Prostate gland (tissue), 2 donors: Measurements from ENCODE around the gene URB2.

ENCODE experiments used
- CTCF ChIP-seq, 4 experiments: fragments of 200-600 bp in 2 of 4; fragments of 450-650 bp in 2 of 4; sonication (generic) in 2 of 4; IDR thresholded peaks; 1 replicate in 3 of 4; 2 replicates in 1 of 4; pipeline ENCODE4 v1.5.1; 2016 to 2019; ENCODE audit warnings: antibody characterized with exemption in 4 of 4, mild to moderate bottlenecking in 2 of 4, moderate library complexity in 2 of 4
- POLR2A ChIP-seq: fragments of 450-650 bp; IDR thresholded peaks from one replicate; pipeline ENCODE4 v1.6.1; 2016; ENCODE audit warnings: antibody characterized with exemption, mild to moderate bottlenecking

- TF ChIP-seq CTCF (IDR thresholded peaks at IDR 0.05), result no peak
- no peak for TF ChIP-seq POLR2A
These were observed 6.4 kb upstream of the URB2 start for GRCh38 chr1:229619614-229620013.
